Raji (cell line): Measurements from ENCODE around the gene HGS.

Experiments
- POLR2A ChIP-seq: IDR thresholded peaks from 2 replicates; pipeline ENCODE4 v1.6.1; 2011; ENCODE audit warnings: low read depth, low read length, control low read depth; ENCODE audit not compliant: insufficient read depth

Gene HGS

GRCh38 chr17:81683584-81684441, at the start of gene HGS, which contains the start of gene ARL16:
Gene HGS (plus strand): TSS chr17:81684011. CDS start chr17:81684067, 56 bp downstream.
Gene ARL16 (minus strand): TSS chr17:81683797. CDS start chr17:81683753, 44 bp downstream.
- TF ChIP-seq POLR2A = peak; percentile 59; the same call in 1 of the 2 replicates

GRCh38 chr17:81635431-81635830, 48.4 kb upstream of the HGS start:
- no peak for TF ChIP-seq POLR2A

GRCh38 chr17:81635973-81636504, 47.8 kb upstream of the HGS start:
- no peak for TF ChIP-seq POLR2A

- TF ChIP-seq POLR2A = peak; percentile 79
Measured at GRCh38 chr17:81636505-81637288, 47.1 kb upstream of the HGS start, which contains the start of the genes NPLOC4 and TSPAN10. Gene NPLOC4 (minus strand): TSS chr17:81637112. CDS start chr17:81636930, 182 bp downstream. Gene TSPAN10 (plus strand): TSS chr17:81637196. CDS start chr17:81642413, 5,217 bp downstream.

- no peak for TF ChIP-seq POLR2A
Measured at GRCh38 chr17:81638683-81639082, 45.1 kb upstream of the HGS start.

- no peak for TF ChIP-seq POLR2A
Measured at GRCh38 chr17:81640011-81640410, 43.8 kb upstream of the HGS start.

GRCh38 chr17:81641825-81642489, 41.9 kb upstream of the HGS start:
- no peak for TF ChIP-seq POLR2A

- no peak for TF ChIP-seq POLR2A
Measured at GRCh38 chr17:81644496-81644895, 39.3 kb upstream of the HGS start.

GRCh38 chr17:81644976-81645952, 38.5 kb upstream of the HGS start:
- TF ChIP-seq POLR2A = no peak

- no peak for TF ChIP-seq POLR2A
Measured at GRCh38 chr17:81646869-81647600, 36.8 kb upstream of the HGS start.

GRCh38 chr17:81647640-81648012, 36.2 kb upstream of the HGS start:
- TF ChIP-seq POLR2A = no peak

GRCh38 chr17:81648013-81648706, 35.7 kb upstream of the HGS start:
- TF ChIP-seq POLR2A = no peak

- TF ChIP-seq POLR2A = no peak
Measured at GRCh38 chr17:81648707-81649085, 35.1 kb upstream of the HGS start.

GRCh38 chr17:81650951-81651350, 32.9 kb upstream of the HGS start:
- no peak for TF ChIP-seq POLR2A
